HCT116 (cell line): Measurements from ENCODE around the gene ZNF580. TPM values are rescaled to one million over a fixed set of nuclear protein-coding genes. Genes with fewer than 3 reads are reported as not detected.

Experiments used
- ATAC-seq: fragments of 200-7000 bp; cut with Tn5 transposase; 2 replicates; pipeline ENCODE4 v1.9.1; 2020; ENCODE audit warnings: mild to moderate bottlenecking, moderate library complexity
- BruUV-seq: library from RNA; stranded (reverse); fragments of 400-500 nt; replicated peaks from 2 replicates; lab custom pipeline; 2021; lab: Mats Ljungman, UMichigan
- CTCF ChIA-PET: fragments of 300-600 bp; sonication (Branson Sonifier 250); formaldehyde crosslinking; loops from one replicate; lab custom pipeline; 2021; ENCODE audit warnings: antibody characterized with exemption; lab: Charles Lee
- POLR2A ChIA-PET: fragments of 300-600, 350-600 bp; sonication (Branson Sonifier 250); formaldehyde crosslinking; loops from one replicate; lab custom pipeline; 2021; ENCODE audit warnings: antibody characterized with exemption; lab: Charles Lee
- RAD21 ChIA-PET, 2 experiments: fragments of 300-600 bp; sonication (Branson Sonifier 250); formaldehyde crosslinking; loops; one replicate each; lab custom pipeline; 2023; ENCODE audit warnings: low total read pairs in 2 of 2; ENCODE audit not compliant: uncharacterized antibody in 2 of 2, unreplicated experiment in 2 of 2, low non-redundant PET in 1 of 2; lab: Charles Lee
- DNase-seq: peaks from one replicate; pipeline ENCODE4 v3.0.0-alpha.2; 2010; ENCODE audit warnings: low read depth, low spot score
- H2AFZ ChIP-seq: fragments of 200-600 bp; shearing (Covaris generic), sonication (generic); 2 replicates; pipeline ENCODE4 v1.6.1; 2017; ENCODE audit warnings: low read depth, mixed run types, mixed read lengths, antibody characterized with exemption, low read length; ENCODE audit not compliant: poor library complexity, severe bottlenecking
- H3K27ac ChIP-seq: 2 replicates; pipeline ENCODE4 v1.5.1; 2012; ENCODE audit warnings: low read depth, low read length
- H3K27me3 ChIP-seq: fragments of 200-600 bp; sonication (generic); 2 replicates; pipeline ENCODE4 v1.6.1; 2016; ENCODE audit warnings: mixed run types, low read length, mixed read lengths; ENCODE audit not compliant: insufficient read depth
- H3K36me3 ChIP-seq, 2 experiments: fragments of 200-500 bp in 1 of 2; fragments of 200-600 bp in 1 of 2; sonication (Bioruptor generic) in 1 of 2; sonication (generic) in 1 of 2; 2 replicates each; pipeline versions ENCODE4 v1.5.1 to v1.6.1; 2014 to 2016; ENCODE audit warnings: low read length in 2 of 2, inconsistent platforms in 1 of 2, mixed read lengths in 1 of 2, mixed run types in 1 of 2; ENCODE audit not compliant: insufficient read depth in 2 of 2, control insufficient read depth in 1 of 2
- H3K4me1 ChIP-seq, 2 experiments: fragments of 200-600 bp in 1 of 2; sonication (generic) in 1 of 2; 2 replicates each; pipeline versions ENCODE4 v1.5.1 to v1.6.1; 2012 to 2017; ENCODE audit warnings: low read length in 2 of 2, inconsistent platforms in 1 of 2, mild to moderate bottlenecking in 1 of 2, mixed read lengths in 1 of 2, mixed run types in 1 of 2, moderate library complexity in 1 of 2; ENCODE audit not compliant: insufficient read depth in 2 of 2, control insufficient read depth in 1 of 2
- H3K4me2 ChIP-seq: fragments of 200-600 bp; sonication (generic); 2 replicates; pipeline ENCODE4 v1.6.1; 2017; ENCODE audit warnings: mixed run types, low read length, mixed read lengths
- H3K4me3 ChIP-seq, 2 experiments: fragments of 200-600 bp in 1 of 2; sonication (generic) in 1 of 2; replicated peaks in 1 of 2; 2 replicates each; pipeline ENCODE4 v1.5.1; 2011 to 2016; ENCODE audit warnings: low read length in 2 of 2, control low read depth in 1 of 2, low read depth in 1 of 2, mild to moderate bottlenecking in 1 of 2, mixed read lengths in 1 of 2, mixed run types in 1 of 2
- H3K79me2 ChIP-seq: fragments of 200-600 bp; sonication (generic); 2 replicates; pipeline ENCODE4 v1.6.1; 2017; ENCODE audit warnings: mild to moderate bottlenecking, mixed run types, low read length, moderate library complexity, mixed read lengths; ENCODE audit not compliant: insufficient read depth
- H3K9ac ChIP-seq: fragments of 200-600 bp; sonication (generic); 2 replicates; pipeline ENCODE4 v1.6.1; 2016; ENCODE audit warnings: low read length, mixed read lengths
- H3K9me2 ChIP-seq: fragments of 200-600 bp; sonication (generic), shearing (Covaris generic); 2 replicates; pipeline ENCODE4 v1.6.1; 2017; ENCODE audit warnings: mixed run types, mild to moderate bottlenecking, moderate library complexity; ENCODE audit not compliant: insufficient read depth
- H3K9me3 ChIP-seq, 2 experiments: fragments of 200-500 bp in 1 of 2; fragments of 200-600 bp in 1 of 2; sonication (Bioruptor generic) in 1 of 2; sonication (generic) in 1 of 2; 2 replicates each; pipeline ENCODE4 v1.6.1; 2014 to 2017; ENCODE audit warnings: low read length in 2 of 2, mixed read lengths in 2 of 2, inconsistent platforms in 1 of 2, low read depth in 1 of 2, mild to moderate bottlenecking in 1 of 2, mixed run types in 1 of 2, moderate library complexity in 1 of 2; ENCODE audit not compliant: control insufficient read depth in 1 of 2, insufficient read depth in 1 of 2
- H4K20me1 ChIP-seq: fragments of 200-600 bp; sonication (generic), shearing (Covaris generic); 2 replicates; pipeline ENCODE4 v1.6.1; 2017; ENCODE audit warnings: mixed run types, mild to moderate bottlenecking, moderate library complexity; ENCODE audit not compliant: insufficient read depth
- CBX3 ChIP-seq: IDR thresholded peaks from 2 replicates; pipeline ENCODE4 v1.6.1; 2012; ENCODE audit warnings: low read depth
- ELF1 ChIP-seq: IDR thresholded peaks from 2 replicates; pipeline ENCODE4 v1.6.1; 2012; ENCODE audit warnings: low read depth, borderline replicate concordance
- EZH2 ChIP-seq: fragments of 200-600 bp; sonication (generic); IDR thresholded peaks from 2 replicates; pipeline ENCODE4 v1.6.1; 2017; ENCODE audit warnings: antibody characterized with exemption, mixed run types
- JUND ChIP-seq: IDR thresholded peaks from 2 replicates; pipeline ENCODE4 v1.6.1; 2012
- POLR2AphosphoS5 ChIP-seq: IDR thresholded peaks from 2 replicates; pipeline ENCODE4 v1.6.1; 2011; ENCODE audit warnings: mild to moderate bottlenecking, low read depth, low read length, moderate library complexity
- REST ChIP-seq: IDR thresholded peaks from 2 replicates; pipeline ENCODE4 v1.6.1; 2012; ENCODE audit warnings: low read depth
- SP1 ChIP-seq: IDR thresholded peaks from 2 replicates; pipeline ENCODE4 v1.6.1; 2012; ENCODE audit warnings: low read depth
- SRF ChIP-seq: IDR thresholded peaks from 2 replicates; pipeline ENCODE4 v1.6.1; 2012; ENCODE audit warnings: low read depth
- TCF7L2 ChIP-seq: IDR thresholded peaks from 2 replicates; pipeline ENCODE4 v1.7.0; 2011; ENCODE audit warnings: borderline replicate concordance, inconsistent platforms; ENCODE audit not compliant: insufficient read depth, insufficient read length; ENCODE audit errors: extremely low read depth
- YY1 ChIP-seq: IDR thresholded peaks from 2 replicates; pipeline ENCODE4 v1.6.1; 2011; ENCODE audit warnings: low read length, low read depth, moderate library complexity, mild to moderate bottlenecking; ENCODE audit not compliant: insufficient replicate concordance; ENCODE audit errors: extremely low read depth
- ZFX ChIP-seq: fragments of 450-650 bp; IDR thresholded peaks from 2 replicates; pipeline ENCODE4 v1.6.1; 2017
- intact Hi-C: fragments of 100-400 bp; cut with micrococcal nuclease; formaldehyde crosslinking; loops from 2 replicates; pipeline ENCODE4 v1.10.0; 2022
- total RNA-seq: library from RNA; stranded (reverse); gene quantifications from one replicate; pipeline ENCODE4 v1.2.1, GENCODE V29; 2021; ENCODE audit not compliant: unreplicated experiment

ZNF580 gene
- total RNA-seq, 1 experiment from 2014 or later, result 36.7 TPM

GRCh38 chr19:55663846-55664536 lies 23.2 kb downstream of the ZNF580 start:
- TF ChIP-seq EZH2 (no peak), POLR2AphosphoS5 (no peak), ELF1 (no peak), ZFX (no peak), REST (no peak), TCF7L2 (no peak), JUND (no peak), YY1 (no peak), CBX3 (no peak), SRF (no peak), SP1 (no peak)
- Histone ChIP-seq H3K9ac (no peak overlapping the region), H3K4me2 (no peak overlapping the region), H3K4me3 (no peak overlapping the region), H3K27ac (no peak overlapping the region), H3K36me3 (peaks cover 65 to 79% of the 10 kb centered on the region in 2 experiments), H3K4me1 (peaks cover 5 to 25% of the 10 kb centered on the region in 2 experiments; a peak in 3 of 4 replicates), H2AFZ (no peak overlapping the region), H3K27me3 (no peaks in the 10 kb centered on the region), H4K20me1 (peaks cover 6% of the 10 kb centered on the region; the same call in 1 of the 2 replicates), H3K9me2 (no peaks in the 10 kb centered on the region), H3K79me2 (peaks cover 99% of the 10 kb centered on the region), H3K9me3 (no peaks in the 10 kb centered on the region)
- ChIA-PET CTCF (interaction anchor here (1.4 kb wide), 1 partner anchor 8 kb away, joined by 3 read pairs; no protein-coding TSS in a partner anchor), RAD21 (no interaction called here), POLR2A (no interaction called here)
- intact Hi-C loops, result no loop called here
- no TSS peak for BruUV-seq
- DNase-seq, result no peak
- ATAC-seq, result no peak
